Nephron (organoid): ENCODE measurements around the gene GPR152.
A peak's percentile ranks its signal among the peaks of the same experiment; 100 is the strongest.

Source experiments
- H3K27ac Mint-ChIP-seq, 3 experiments: 2 replicates each; pipeline ENCODE4 v1.8.0; 2020; ENCODE audit warnings: mixed read lengths in 3 of 3, mild to moderate bottlenecking in 2 of 3, moderate library complexity in 1 of 3
- H3K27me3 Mint-ChIP-seq: 2 replicates; pipeline ENCODE4 v1.8.0; 2021; ENCODE audit warnings: low read depth, mild to moderate bottlenecking, moderate library complexity, mixed read lengths
- H3K36me3 Mint-ChIP-seq: 2 replicates; pipeline ENCODE4 v1.8.0; 2020; ENCODE audit warnings: low read depth, mixed read lengths
- H3K4me1 Mint-ChIP-seq: 2 replicates; pipeline ENCODE4 v1.8.0; 2020; ENCODE audit warnings: mixed read lengths
- H3K4me3 Mint-ChIP-seq, 3 experiments: 2 replicates each; pipeline ENCODE4 v1.8.0; 2020; ENCODE audit warnings: mild to moderate bottlenecking in 3 of 3, mixed read lengths in 3 of 3, moderate library complexity in 2 of 3
- H3K9me3 Mint-ChIP-seq: 2 replicates; pipeline ENCODE4 v1.8.0; 2020; ENCODE audit warnings: mixed read lengths
- CTCF ChIP-seq, 3 experiments: fragments of 200-600 bp; sonication (generic); IDR thresholded peaks; one replicate each; pipeline ENCODE4 v1.5.0; 2021; ENCODE audit warnings: antibody characterized with exemption in 3 of 3; ENCODE audit not compliant: unreplicated experiment in 3 of 3

The GPR152 gene

GRCh38 chr11:67463186-67463585, 10.7 kb upstream of the GPR152 start:
- no peak for TF ChIP-seq CTCF (IDR thresholded peaks at IDR 0.05; ENCODE audit: unreplicated experiment in 3 of 3)
- peak overlapping the region; percentile 55 to 75 (median 68) for H3K4me3 Mint-ChIP-seq
- peaks cover 6% of the 10 kb centered on the region for H3K4me1 Mint-ChIP-seq
- H3K36me3 Mint-ChIP-seq: no peaks in the 10 kb centered on the region
- peak overlapping the region in 1 of 3 experiments; percentile 57 for H3K27ac Mint-ChIP-seq
- H3K9me3 Mint-ChIP-seq: no peaks in the 10 kb centered on the region
- H3K27me3 Mint-ChIP-seq: no peaks in the 10 kb centered on the region

GRCh38 chr11:67458266-67458665, 5.7 kb upstream of the GPR152 start:
- Mint-ChIP-seq H3K27me3 (no peaks in the 10 kb centered on the region), H3K4me1 (no peaks in the 10 kb centered on the region), H3K4me3 (no peak overlapping the region), H3K9me3 (no peaks in the 10 kb centered on the region), H3K36me3 (no peaks in the 10 kb centered on the region), H3K27ac (no peak overlapping the region)
- no peak for TF ChIP-seq CTCF (IDR thresholded peaks at IDR 0.05; ENCODE audit: unreplicated experiment in 3 of 3)

- Mint-ChIP-seq H3K27me3 (no peaks in the 10 kb centered on the region), H3K27ac (no peak overlapping the region), H3K36me3 (no peaks in the 10 kb centered on the region), H3K4me1 (no peaks in the 10 kb centered on the region), H3K4me3 (no peak overlapping the region), H3K9me3 (no peaks in the 10 kb centered on the region)
- TF ChIP-seq CTCF (IDR thresholded peaks at IDR 0.05; ENCODE audit: unreplicated experiment in 3 of 3): no peak
These were observed 4.9 kb upstream of the GPR152 start for GRCh38 chr11:67457453-67457852.

GRCh38 chr11:67456068-67456705, 3.7 kb upstream of the GPR152 start:
- H3K9me3 Mint-ChIP-seq: no peaks in the 10 kb centered on the region
- no peak overlapping the region for H3K27ac Mint-ChIP-seq
- H3K27me3 Mint-ChIP-seq: no peaks in the 10 kb centered on the region
- H3K4me1 Mint-ChIP-seq: no peaks in the 10 kb centered on the region
- no peaks in the 10 kb centered on the region for H3K36me3 Mint-ChIP-seq
- no peak overlapping the region for H3K4me3 Mint-ChIP-seq
- TF ChIP-seq CTCF (IDR thresholded peaks at IDR 0.05; ENCODE audit: unreplicated experiment in 3 of 3): no peak

GRCh38 chr11:67455054-67455453, 2.5 kb upstream of the GPR152 start, which contains the start of gene CABP4:
Gene CABP4 (plus strand): TSS chr11:67455354. CDS start chr11:67455424, 70 bp downstream.
- H3K27me3 Mint-ChIP-seq: no peaks in the 10 kb centered on the region
- H3K9me3 Mint-ChIP-seq: no peaks in the 10 kb centered on the region
- no peaks in the 10 kb centered on the region for H3K4me1 Mint-ChIP-seq
- TF ChIP-seq CTCF (IDR thresholded peaks at IDR 0.05; ENCODE audit: unreplicated experiment in 3 of 3): no peak
- no peak within 1 kb of the TSS for H3K27ac Mint-ChIP-seq
- H3K4me3 Mint-ChIP-seq: no peak within 1 kb of the TSS
- no peaks in the 10 kb centered on the region for H3K36me3 Mint-ChIP-seq
